K562 (cell line): Measurements from ENCODE around the gene TESK2. TPM values are rescaled to one million over a fixed set of nuclear protein-coding genes. Genes with fewer than 3 reads are reported as not detected.
"Not testable (repeated sequence)": the region's sequence is repeated elsewhere in the genome, so short reads cannot be mapped to it uniquely, and the experiment has no call there.

Experiments
- ATAC-seq: fragments of 200-7000 bp; cut with Tn5 transposase; 3 replicates; pipeline ENCODE4 v1.9.1; 2020; ENCODE audit warnings: moderate library complexity
- BruUV-seq: library from RNA; stranded (reverse); fragments of 400-500 nt; replicated peaks from 2 replicates; lab custom pipeline; 2021; lab: Mats Ljungman, UMichigan
- CTCF ChIA-PET: fragments of 300-600 bp; formaldehyde crosslinking; extraction: SDS; loops from one replicate; lab custom pipeline; 2021; ENCODE audit warnings: low intra/inter-chr PET ratio; lab: Yijun Ruan, JAX
- POLR2A ChIA-PET: fragments of 300-600, 350-650 bp; sonication (Branson Sonifier 250); formaldehyde crosslinking; extraction: SDS; loops from one replicate; lab custom pipeline; 2021; ENCODE audit warnings: antibody characterized with exemption, inconsistent platforms; lab: Yijun Ruan, JAX
- DNase-seq, 4 experiments: peaks; one replicate each; pipeline versions ENCODE4 v3.0.0 to v3.0.0-alpha.2; 2011 to 2018; ENCODE audit warnings: low spot score in 3 of 4, mixed read lengths in 3 of 4; ENCODE audit errors: extremely low read depth in 1 of 4
- FAIRE-seq: peaks from 2 replicates; lab custom pipeline; 2011; peaks lifted over from hg19 to GRCh38; lab: Jason Lieb, UNC
- H2AFZ ChIP-seq: 2 replicates; pipeline ENCODE4 v1.6.0; 2011; ENCODE audit warnings: low read depth, low read length, control low read depth, inconsistent platforms
- H3K27ac ChIP-seq: fragments of 200-600 bp; 3 replicates; pipeline ENCODE4 v1.8.0; 2011; ENCODE audit warnings: low read depth, mild to moderate bottlenecking, control low read depth, inconsistent platforms, low read length, moderate library complexity, mixed read lengths; ENCODE audit errors: extremely low read depth
- H3K27me3 ChIP-seq, 2 experiments: fragments of 300-600 bp in 1 of 2; 2 replicates in 1 of 2; 3 replicates in 1 of 2; pipeline versions ENCODE4 v1.6.0 to v1.8.0; 2011; ENCODE audit warnings: inconsistent platforms in 2 of 2, low read length in 2 of 2, mild to moderate bottlenecking in 1 of 2, mixed read lengths in 1 of 2, moderate library complexity in 1 of 2; ENCODE audit not compliant: control insufficient read depth in 2 of 2, insufficient read depth in 2 of 2
- H3K36me3 ChIP-seq: fragments of 300-600 bp; 3 replicates; pipeline ENCODE4 v1.8.0; 2011; ENCODE audit warnings: mild to moderate bottlenecking, low read length, inconsistent platforms; ENCODE audit not compliant: control insufficient read depth, insufficient read depth
- H3K4me1 ChIP-seq, 2 experiments: fragments of 200-600 bp in 1 of 2; replicated peaks in 1 of 2; 2 replicates in 1 of 2; 3 replicates in 1 of 2; pipeline versions ENCODE4 v1.5.1 to v1.8.0; 2011; ENCODE audit warnings: inconsistent platforms in 2 of 2, low read length in 2 of 2, mild to moderate bottlenecking in 1 of 2, mixed read lengths in 1 of 2, moderate library complexity in 1 of 2; ENCODE audit not compliant: control insufficient read depth in 2 of 2, insufficient read depth in 2 of 2
- H3K4me2 ChIP-seq: 2 replicates; pipeline ENCODE4 v1.6.1; 2011; ENCODE audit warnings: low read length, control low read depth, inconsistent platforms, mixed read lengths; ENCODE audit not compliant: insufficient read depth
- H3K4me3 ChIP-seq: fragments of 200-600 bp; sonication (generic), shearing (Covaris generic); 2 replicates; pipeline ENCODE4 v1.5.1; 2016; ENCODE audit warnings: control low read depth, inconsistent platforms
- H3K79me2 ChIP-seq: fragments of 200-600 bp; 3 replicates; pipeline ENCODE4 v1.8.0; 2011; ENCODE audit warnings: low read length, inconsistent platforms; ENCODE audit not compliant: control insufficient read depth, insufficient read depth
- H3K9ac ChIP-seq, 2 experiments: 2 replicates each; pipeline versions ENCODE4 v1.6.0 to v1.6.1; 2011; ENCODE audit warnings: low read depth in 2 of 2, low read length in 2 of 2, control low read depth in 1 of 2, inconsistent platforms in 1 of 2, mild to moderate bottlenecking in 1 of 2, mixed read lengths in 1 of 2; ENCODE audit not compliant: insufficient read depth in 1 of 2
- H3K9me1 ChIP-seq: one replicate; pipeline ENCODE4 v1.6.0; 2011; ENCODE audit warnings: inconsistent platforms, mild to moderate bottlenecking, low read length, moderate library complexity; ENCODE audit not compliant: control insufficient read depth, insufficient read depth
- H3K9me3 ChIP-seq: replicated peaks from 2 replicates; pipeline ENCODE4 v1.5.1; 2011; ENCODE audit warnings: low read depth, low read length, inconsistent platforms; ENCODE audit not compliant: control insufficient read depth, insufficient read depth
- H4K20me1 ChIP-seq: replicated peaks from 2 replicates; pipeline ENCODE4 v1.6.1; 2011; ENCODE audit warnings: low read length, inconsistent platforms, mixed read lengths; ENCODE audit not compliant: control insufficient read depth, insufficient read depth
- ETV1 ChIP-seq: fragments of 450-650 bp; conservative IDR thresholded peaks from 2 replicates; pipeline ENCODE4 v1.6.1; 2016; ENCODE audit warnings: missing genetic modification characterization, control low read depth, low read depth, missing compliant biosample characterization
- ZBTB11 ChIP-seq, 3 experiments: fragments of 200-800 bp in 1 of 3; fragments of 250-450 bp in 1 of 3; fragments of 450-650 bp in 1 of 3; sonication (Bioruptor Pico) in 1 of 3; sonication (Bioruptor generic) in 1 of 3; formaldehyde crosslinking in 1 of 3; IDR thresholded peaks; 2 replicates each; pipeline versions ENCODE4 v1.6.1 to v1.8.0; 2016 to 2022; ENCODE audit warnings: mild to moderate bottlenecking in 2 of 3, missing genetic modification characterization in 2 of 3, missing compliant biosample characterization in 1 of 3, moderate library complexity in 1 of 3
- WGBS: fragments of 100-300 bp; shearing (Covaris generic); methylation state at CpG from one replicate; pipeline ENCODE4 v1.1.6; 2016; ENCODE audit warnings: low coverage, mixed read lengths; ENCODE audit not compliant: insufficient coverage; ENCODE audit errors: missing lambda C conversion rate; 5-methylcytosine and 5-hydroxymethylcytosine counted together
- in situ Hi-C: fragments of 300-500 bp; cut with MboI; formaldehyde crosslinking; loops from 4 replicates; pipeline ENCODE4 v1.15.0; 2018; ENCODE audit warnings: inconsistent platforms, mixed read lengths
- intact Hi-C: fragments of 100-400 bp; cut with micrococcal nuclease; formaldehyde crosslinking; loops from 2 replicates; pipeline ENCODE4 v1.14.2; 2022
- polyA plus RNA-seq, 8 experiments: library from polyadenylated mRNA; depleted of rRNA in 4 of 8; stranded (reverse) in 5 of 8; unstranded in 3 of 8; fragments of >200 nt; fragmentation: Nextera tagmentation in 2 of 8; fragmentation: Illumina TruSeq in 1 of 8; extraction: Ambion mirVana in 2 of 8; extraction: Trizol in 1 of 8; gene quantifications; 2 replicates each; pipeline versions ENCODE4 v1.2.1 to v1.2.3, GENCODE V29; 2011 to 2014; ENCODE audit warnings: inconsistent platforms in 1 of 8, missing spikeins in 1 of 8
- total RNA-seq, 7 experiments: library from RNA; depleted of rRNA in 6 of 7; stranded (reverse); fragments of >200 nt in 6 of 7; fragmentation: Illumina TruSeq in 2 of 7; extraction: Trizol in 2 of 7; gene quantifications; 2 replicates each; pipeline versions ENCODE4 v1.2.1 to v1.2.3, GENCODE V29; 2011 to 2021; ENCODE audit warnings: low replicate concordance in 1 of 7

The TESK2 gene
- total and polyA plus RNA-seq, 9 of the 15 experiments (the other 6 are each of a cell fraction or from before 2014, with no cell fraction given): 1.6 to 5.3 (median 3.7) TPM

- H4K20me1 ChIP-seq, DNase-seq, H2AFZ ChIP-seq, H3K4me3 ChIP-seq, H3K4me2 ChIP-seq, H3K36me3 ChIP-seq, H3K27ac ChIP-seq, H3K9me1 ChIP-seq, in situ Hi-C loops, H3K79me2 ChIP-seq, ATAC-seq, FAIRE-seq, H3K4me1 ChIP-seq, H3K9me3 ChIP-seq, BruUV-seq, H3K27me3 ChIP-seq: not testable (repeated sequence)
- POLR2A ChIA-PET: interaction anchor here (0.9 to 15.6 kb wide), 2 partner anchors 9 to 16 kb away, joined by 3 to 226 read pairs; partner anchors contain the start of genes MUTYH and TOE1
- H3K9ac ChIP-seq: peak overlapping the region in 1 of 2 experiments; percentile 10; a peak in 1 of 4 replicates
- intact Hi-C loops: loop anchor here (1.0 to 2.0 kb wide), 2 partner anchors 132 to 210 kb away; no protein-coding TSS in a partner anchor
- 68% methylated on average over 7 of the region's 7 CpGs for WGBS
- CTCF ChIA-PET: interaction anchor here (0.6 to 5.4 kb wide), 3 partner anchors 57 to 209 kb away, joined by 3 to 106 read pairs (median 13); partner anchors contain the start of gene TESK2
- TF ChIP-seq ZBTB11 (CRISPR knock-in tag; IDR thresholded peaks at IDR 0.05): peak in 1 of 3 experiments; percentile 67; a peak in 2 of 6 replicates
- peak; percentile 12; the same call in 1 of the 2 replicates for TF ChIP-seq ETV1 (tag)
Observed at GRCh38 chr1:45360981-45361380, 130.0 kb downstream of the TESK2 start.
